Keratinocyte (primary cell): ENCODE measurements around the gene DOCK3. TPM values are rescaled to one million over a fixed set of nuclear protein-coding genes. Genes with fewer than 3 reads are reported as not detected.

Source experiments
- DNase-seq: peaks from one replicate; pipeline ENCODE4 v3.0.0-alpha.2; 2011; ENCODE audit warnings: low read depth, missing footprints, low spot score
- FAIRE-seq: peaks from 2 replicates; lab custom pipeline; 2011; peaks lifted over from hg19 to GRCh38; lab: Jason Lieb, UNC
- H2AFZ ChIP-seq: 2 replicates; pipeline ENCODE4 v1.6.0; 2012; ENCODE audit warnings: low read length, control low read depth, inconsistent platforms; ENCODE audit not compliant: control insufficient read depth
- H3K27ac ChIP-seq: 2 replicates; pipeline ENCODE4 v1.5.1; 2011; ENCODE audit warnings: low read length; ENCODE audit not compliant: control insufficient read depth, insufficient read depth
- H3K27me3 ChIP-seq: 3 replicates; pipeline ENCODE4 v1.6.0; 2011; ENCODE audit warnings: low read length; ENCODE audit not compliant: control insufficient read depth, insufficient read depth; ENCODE audit errors: extremely low read depth
- H3K36me3 ChIP-seq, 2 experiments: 2 replicates in 1 of 2; 3 replicates in 1 of 2; pipeline ENCODE4 v1.5.1; 2011; ENCODE audit warnings: low read length in 2 of 2, mild to moderate bottlenecking in 1 of 2; ENCODE audit not compliant: control insufficient read depth in 2 of 2, insufficient read depth in 2 of 2; ENCODE audit errors: extremely low read depth in 1 of 2
- H3K4me1 ChIP-seq: 3 replicates; pipeline ENCODE4 v1.5.1; 2011; ENCODE audit warnings: low read length; ENCODE audit not compliant: control insufficient read depth, insufficient read depth; ENCODE audit errors: extremely low read depth
- H3K4me2 ChIP-seq: 3 replicates; pipeline ENCODE4 v1.6.0; 2011; ENCODE audit warnings: low read depth, low read length; ENCODE audit not compliant: control insufficient read depth, insufficient read depth; ENCODE audit errors: extremely low read depth
- H3K4me3 ChIP-seq, 3 experiments: fragments of 200-600 bp in 1 of 3; sonication (generic) in 1 of 3; 2 replicates in 2 of 3; 3 replicates in 1 of 3; pipeline ENCODE4 v1.5.1; 2011 to 2016; ENCODE audit warnings: low read length in 3 of 3, mild to moderate bottlenecking in 3 of 3, control low read depth in 2 of 3, inconsistent platforms in 1 of 3, low read depth in 1 of 3, mixed read lengths in 1 of 3, mixed run types in 1 of 3, moderate library complexity in 1 of 3; ENCODE audit not compliant: control insufficient read depth in 2 of 3, insufficient read depth in 2 of 3; ENCODE audit errors: extremely low read depth in 1 of 3
- H3K79me2 ChIP-seq: 2 replicates; pipeline ENCODE4 v1.6.0; 2012; ENCODE audit warnings: low read length; ENCODE audit not compliant: control insufficient read depth, insufficient read depth
- H3K9ac ChIP-seq: 3 replicates; pipeline ENCODE4 v1.6.0; 2011; ENCODE audit warnings: low read length; ENCODE audit not compliant: control insufficient read depth, insufficient read depth; ENCODE audit errors: extremely low read depth
- H3K9me1 ChIP-seq: 3 replicates; pipeline ENCODE4 v1.6.0; 2011; ENCODE audit warnings: low read length; ENCODE audit not compliant: control insufficient read depth, insufficient read depth; ENCODE audit errors: extremely low read depth
- H3K9me3 ChIP-seq: 2 replicates; pipeline ENCODE4 v1.5.1; 2012; ENCODE audit warnings: low read depth, low read length; ENCODE audit not compliant: control insufficient read depth
- H4K20me1 ChIP-seq: 3 replicates; pipeline ENCODE4 v1.6.0; 2011; ENCODE audit warnings: low read length; ENCODE audit not compliant: control insufficient read depth, insufficient read depth; ENCODE audit errors: extremely low read depth
- CTCF ChIP-seq, 3 experiments: IDR thresholded peaks in 1 of 3; conservative IDR thresholded peaks in 1 of 3; optimal IDR thresholded peaks in 1 of 3; 2 replicates in 2 of 3; 3 replicates in 1 of 3; pipeline versions ENCODE3 to v1.5.1; 2011; ENCODE audit warnings: low read length in 3 of 3, mild to moderate bottlenecking in 3 of 3, moderate library complexity in 2 of 3, control low read depth in 1 of 3, inconsistent platforms in 1 of 3; ENCODE audit not compliant: insufficient read depth in 2 of 3; ENCODE audit errors: extremely low read depth in 1 of 3
- EZH2 ChIP-seq: IDR thresholded peaks from one replicate; pipeline ENCODE4 v1.6.1; 2012; ENCODE audit warnings: inconsistent platforms, mild to moderate bottlenecking, low read length, moderate library complexity
- dilution Hi-C: fragments of 300-500 bp; cut with MboI; formaldehyde crosslinking; loops from one replicate; pipeline ENCODE4 v1.7.0; 2020; ENCODE audit warnings: low sequenced_read_pairs; ENCODE audit not compliant: extremely low pct_ligation_motif_present
- polyA plus RNA-seq, 5 experiments: library from polyadenylated mRNA; depleted of rRNA in 3 of 5; stranded (reverse) in 3 of 5; stranded (forward) in 1 of 5; unstranded in 1 of 5; fragments of >200 nt; gene quantifications; 1 replicate in 1 of 5; 2 replicates in 3 of 5; 3 replicates in 1 of 5; pipeline versions ENCODE4 v1.2.1 to v1.2.3, GENCODE V29; 2011 to 2012; ENCODE audit warnings: missing spikeins in 2 of 5, low read depth in 1 of 5, low replicate concordance in 1 of 5

The DOCK3 gene
- polyA plus RNA-seq, 1 donor (not counting 4 experiments of a cell fraction or from before 2014, with no cell fraction given) = 0.10 TPM

- no peak overlapping the region for H3K27ac ChIP-seq
- no peaks in the 10 kb centered on the region for H3K9me1 ChIP-seq
- no peak for TF ChIP-seq CTCF (optimal IDR thresholded peaks at IDR 0.05 in 1 of 3, IDR thresholded peaks at IDR 0.05 in 1 of 3, conservative IDR thresholded peaks at IDR 0.05 in 1 of 3; ENCODE audit: extremely low read depth in 1 of 3, insufficient read depth in 2 of 3, low read length in 3 of 3)
- TF ChIP-seq EZH2 = peak; percentile 57
- H3K36me3 ChIP-seq = no peaks in the 10 kb centered on the region
- no peak for DNase-seq
- H3K27me3 ChIP-seq = peaks cover 54% of the 10 kb centered on the region
- no peak for FAIRE-seq
- H3K9me3 ChIP-seq = no peaks in the 10 kb centered on the region
- H3K4me3 ChIP-seq = no peak overlapping the region
- H3K4me2 ChIP-seq = no peak overlapping the region
- no peaks in the 10 kb centered on the region for H3K79me2 ChIP-seq
- no peaks in the 10 kb centered on the region for H3K4me1 ChIP-seq
- no peak overlapping the region for H3K9ac ChIP-seq
- dilution Hi-C loops = no loop called here
- H4K20me1 ChIP-seq = no peaks in the 10 kb centered on the region
- H2AFZ ChIP-seq = no peak overlapping the region
These were observed 1.4 kb downstream of the DOCK3 start for GRCh38 chr3:50676031-50676705.

GRCh38 chr3:50687127-50687751 is 12.5 kb downstream of the DOCK3 start:
- H3K9me1 ChIP-seq = no peaks in the 10 kb centered on the region
- H3K27ac ChIP-seq = no peak overlapping the region
- no peaks in the 10 kb centered on the region for H3K9me3 ChIP-seq
- H3K36me3 ChIP-seq = no peaks in the 10 kb centered on the region
- H3K4me3 ChIP-seq = no peak overlapping the region
- H3K27me3 ChIP-seq = no peaks in the 10 kb centered on the region
- dilution Hi-C loops = no loop called here
- FAIRE-seq (no peak), DNase-seq (no peak)
- no peak overlapping the region for H3K4me2 ChIP-seq
- TF ChIP-seq EZH2 = no peak
- no peak for TF ChIP-seq CTCF (optimal IDR thresholded peaks at IDR 0.05 in 1 of 3, IDR thresholded peaks at IDR 0.05 in 1 of 3, conservative IDR thresholded peaks at IDR 0.05 in 1 of 3; ENCODE audit: extremely low read depth in 1 of 3, insufficient read depth in 2 of 3, low read length in 3 of 3)
- H2AFZ ChIP-seq = no peak overlapping the region
- H3K4me1 ChIP-seq = no peaks in the 10 kb centered on the region
- no peak overlapping the region for H3K9ac ChIP-seq
- H4K20me1 ChIP-seq = no peaks in the 10 kb centered on the region
- no peaks in the 10 kb centered on the region for H3K79me2 ChIP-seq
